ENCODE results near the gene APCDD1L.
"Not testable (repeated sequence)": the region's sequence is repeated elsewhere in the genome, so short reads cannot be mapped to it uniquely, and the experiment has no call there.

The APCDD1L gene

GRCh38 chr20:58513580-58514285 is 1.5 kb downstream of the APCDD1L start:
- DNase-seq, result no peak

DNA sequence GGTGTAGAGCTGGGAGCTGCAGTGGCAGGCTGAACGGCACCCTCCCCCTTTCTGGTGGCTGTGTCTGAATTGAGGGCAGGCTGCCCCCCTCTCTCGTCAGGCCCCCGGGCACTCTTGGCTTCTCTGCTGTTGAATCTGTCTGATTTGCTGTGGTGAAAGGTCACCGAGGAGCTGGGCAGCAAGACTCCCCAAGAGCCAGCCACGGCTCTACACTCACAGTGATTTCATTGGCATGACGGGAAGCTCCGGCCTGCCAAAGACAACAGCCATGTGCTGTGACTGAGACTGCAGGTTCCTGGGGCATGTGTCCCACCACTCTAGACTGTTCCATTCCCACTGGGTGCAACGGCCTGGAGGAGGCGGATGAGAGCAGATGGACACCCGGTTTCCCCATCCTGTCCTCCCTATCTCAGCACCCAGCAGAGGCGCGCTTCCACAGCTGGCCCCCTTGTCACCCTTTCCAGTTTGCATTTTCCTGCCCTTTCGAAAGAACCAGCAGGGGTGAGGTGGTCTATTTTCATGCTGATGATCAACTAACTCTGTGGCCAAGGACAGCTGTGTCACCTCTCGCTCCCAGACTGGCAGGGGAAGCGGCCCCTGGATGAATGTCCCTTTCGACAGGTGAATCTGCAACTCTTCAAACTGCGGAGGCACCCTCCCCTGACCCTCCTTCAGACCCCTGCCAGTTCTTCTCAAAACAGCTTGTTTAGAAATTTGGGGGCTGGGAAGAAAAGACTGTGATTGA is 2.2 kb downstream of the APCDD1L start:
- DNase-seq, result no peak

DNA sequence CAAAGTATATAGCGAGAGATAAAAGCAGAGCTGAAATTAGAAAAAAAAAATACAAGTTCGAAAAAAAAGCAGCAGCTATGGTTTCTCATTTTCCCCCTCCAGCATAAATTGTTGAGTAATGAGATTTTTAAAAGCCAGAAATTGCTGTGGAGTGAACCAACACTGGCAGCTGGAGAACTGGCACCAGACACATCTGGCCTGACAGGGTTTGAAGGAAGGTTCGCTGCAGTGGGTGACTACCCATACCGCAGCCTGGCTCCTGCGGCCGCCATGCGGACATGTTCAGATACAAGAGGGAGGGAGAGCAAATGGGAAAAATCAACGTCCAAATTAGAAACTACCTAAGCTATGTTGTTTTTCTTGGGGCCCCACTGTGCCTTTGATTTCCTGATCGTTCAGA is 3.3 kb downstream of the APCDD1L start:
- DNase-seq, result no peak

DNA sequence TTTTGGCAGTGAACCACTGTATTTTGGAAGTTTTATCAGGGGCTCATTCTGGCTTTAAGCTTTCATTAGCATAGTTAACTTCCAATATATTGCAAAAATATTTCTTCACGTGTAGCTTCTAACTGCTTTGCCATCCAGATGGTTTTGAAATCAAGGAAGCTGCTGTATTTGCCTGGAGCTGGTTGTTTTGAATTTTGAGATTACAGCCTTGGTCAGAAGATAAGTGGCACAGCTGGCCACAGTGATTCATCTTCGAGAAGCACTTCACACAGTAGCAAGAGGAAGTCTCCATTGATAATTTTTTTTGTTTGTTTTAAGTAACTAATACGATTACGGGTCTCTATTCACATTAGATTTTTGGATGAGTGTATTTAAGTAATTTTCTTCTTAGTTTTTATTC is 3.8 kb downstream of the APCDD1L start:
- no peak for DNase-seq

DNA sequence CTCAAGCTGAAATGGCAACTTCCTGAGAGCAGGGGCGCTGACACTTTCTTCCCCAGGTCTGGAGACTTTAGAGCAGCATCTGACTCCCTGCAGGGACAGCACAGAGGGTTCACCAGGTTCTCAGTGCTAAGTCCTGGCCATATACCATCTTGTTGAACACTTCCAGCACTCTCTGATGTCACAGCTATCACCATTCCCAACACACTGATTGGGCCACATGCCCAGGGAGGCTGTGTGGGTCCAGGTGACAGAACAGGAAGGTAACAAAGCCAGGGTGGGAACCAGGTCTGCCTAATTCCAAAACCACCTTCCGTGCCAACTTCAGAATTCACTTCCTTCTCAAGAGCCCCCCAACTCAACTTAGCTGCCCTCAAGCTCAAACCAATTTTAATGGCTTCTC is 4.3 kb downstream of the APCDD1L start:
- no peak for DNase-seq

- no peak for DNase-seq
Measured at GRCh38 chr20:58508762-58509395, 6.3 kb downstream of the APCDD1L start.

DNA sequence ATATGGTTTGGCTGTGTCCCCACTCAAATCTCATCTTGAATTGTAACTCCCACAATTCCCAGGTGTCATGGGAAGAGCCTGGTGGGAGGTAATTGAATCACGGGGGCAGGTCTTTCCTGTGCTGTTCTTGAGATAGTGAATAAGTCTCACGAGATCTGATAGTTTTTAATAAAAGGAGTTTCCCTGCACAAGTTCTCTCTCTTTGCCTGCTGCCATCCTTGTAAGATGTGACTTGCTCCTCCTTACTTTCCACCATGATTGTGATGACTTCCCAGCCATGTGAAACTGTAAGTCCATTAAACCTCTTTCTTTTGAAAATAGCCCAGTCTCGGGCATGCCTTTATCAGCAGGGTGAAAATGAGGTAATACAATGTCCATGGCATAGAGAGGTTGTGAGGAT is 8.2 kb downstream of the APCDD1L start:
- not testable (repeated sequence) for DNase-seq

DNA sequence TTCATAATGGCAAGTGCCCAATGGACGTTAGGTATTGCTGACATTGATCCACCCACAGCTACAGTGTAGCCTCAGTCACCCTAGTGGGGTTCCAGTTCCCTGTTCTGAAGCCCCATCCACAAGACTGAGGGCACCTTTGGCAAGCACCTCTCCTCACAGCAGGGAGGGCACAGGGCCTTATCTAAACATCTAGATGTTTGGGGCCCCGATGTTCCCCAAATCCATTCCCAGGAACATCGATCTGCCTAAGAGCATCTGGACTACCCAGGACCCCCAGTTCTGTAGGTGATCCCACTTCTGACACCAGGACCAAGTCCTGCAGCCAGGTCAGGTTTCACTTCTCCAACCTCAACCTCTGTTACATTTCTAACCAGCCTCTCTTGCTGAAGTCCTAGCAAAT is 10.6 kb downstream of the APCDD1L start:
- DNase-seq, result no peak

DNA sequence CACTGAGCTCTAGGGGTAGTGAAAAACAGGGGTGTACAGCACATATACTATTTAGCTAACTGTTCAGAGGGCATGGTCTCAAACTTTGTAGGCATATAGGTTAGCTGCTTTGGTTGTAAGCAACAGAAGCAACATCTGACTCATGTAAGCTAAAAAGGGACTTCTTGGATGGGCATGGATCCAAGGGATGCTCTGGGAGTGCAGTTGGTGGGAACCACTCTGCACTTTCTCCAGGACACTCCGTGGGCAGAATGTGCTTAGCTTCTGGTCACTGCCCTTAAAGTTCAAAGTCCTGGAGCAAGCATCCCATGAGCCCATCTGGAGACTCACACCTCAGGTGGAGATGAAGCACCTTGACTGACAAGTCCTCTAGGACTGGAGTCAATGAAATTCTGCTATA is 11.5 kb downstream of the APCDD1L start:
- DNase-seq, result no peak

GRCh38 chr20:58500256-58500655 is 14.9 kb downstream of the APCDD1L start:
- DNase-seq, result peak; percentile 21

DNA sequence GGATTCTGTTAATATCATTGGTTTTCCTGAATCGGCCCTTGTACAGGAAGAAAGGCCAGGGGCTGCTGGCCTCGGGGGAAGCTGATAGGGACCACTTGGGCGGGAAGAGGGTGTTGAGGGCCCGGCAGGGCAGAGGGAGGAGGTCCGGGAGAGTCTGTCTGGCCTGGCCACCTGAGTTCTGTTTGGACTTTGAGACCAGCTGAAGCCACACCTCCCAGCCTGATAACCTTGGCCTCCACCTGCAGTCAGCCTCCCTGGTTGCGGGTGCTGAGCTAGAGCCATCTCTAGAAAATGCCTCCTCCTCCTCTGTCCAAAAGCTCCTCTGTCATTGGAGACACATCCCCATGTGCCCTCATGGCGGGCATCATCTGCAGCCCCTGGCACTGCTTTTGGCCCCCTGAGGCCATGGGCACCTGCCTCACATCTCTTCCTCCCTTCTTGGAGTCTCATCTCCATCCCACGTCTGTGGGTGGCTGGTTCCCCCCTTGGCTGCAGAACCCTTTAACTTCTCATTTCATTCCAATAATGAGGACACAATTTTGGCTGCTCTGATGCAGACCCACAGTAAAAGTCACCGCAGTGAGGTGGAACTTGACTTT is 16.6 kb downstream of the APCDD1L start:
- peak; percentile 24 for DNase-seq

GRCh38 chr20:58497724-58498469 is 17.3 kb downstream of the APCDD1L start:
- no peak for DNase-seq

DNA sequence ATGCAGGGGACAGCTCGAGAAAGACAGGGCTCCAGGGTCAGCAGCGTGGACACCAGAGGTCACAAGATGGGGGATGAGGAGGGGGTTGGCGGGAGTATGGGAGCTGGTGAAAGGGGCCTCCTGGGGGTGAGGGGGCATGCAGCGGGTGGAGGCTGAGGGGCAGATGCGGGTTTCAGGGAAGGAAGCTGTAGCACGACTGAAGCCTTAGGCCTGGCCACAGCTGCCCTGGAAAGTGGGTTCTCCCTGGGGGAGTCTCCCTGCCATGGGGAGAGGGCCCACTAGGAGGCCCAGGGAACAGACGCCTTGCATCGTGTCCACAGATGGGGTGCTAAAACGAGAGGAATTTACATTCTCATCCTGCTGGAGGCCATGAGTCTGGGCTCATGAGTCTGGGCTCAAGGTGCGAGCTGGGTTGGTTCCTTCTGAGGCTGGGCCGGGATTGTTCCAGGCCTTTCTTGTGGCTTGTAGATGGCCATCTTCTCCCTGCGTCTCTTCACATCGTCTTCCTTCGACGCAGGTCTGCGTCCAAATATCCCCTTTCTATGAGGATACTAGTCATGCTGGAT is 18.0 kb downstream of the APCDD1L start:
- DNase-seq, result peak; percentile 38

GRCh38 chr20:58496429-58496769 is 18.8 kb downstream of the APCDD1L start:
- no peak for DNase-seq

DNA sequence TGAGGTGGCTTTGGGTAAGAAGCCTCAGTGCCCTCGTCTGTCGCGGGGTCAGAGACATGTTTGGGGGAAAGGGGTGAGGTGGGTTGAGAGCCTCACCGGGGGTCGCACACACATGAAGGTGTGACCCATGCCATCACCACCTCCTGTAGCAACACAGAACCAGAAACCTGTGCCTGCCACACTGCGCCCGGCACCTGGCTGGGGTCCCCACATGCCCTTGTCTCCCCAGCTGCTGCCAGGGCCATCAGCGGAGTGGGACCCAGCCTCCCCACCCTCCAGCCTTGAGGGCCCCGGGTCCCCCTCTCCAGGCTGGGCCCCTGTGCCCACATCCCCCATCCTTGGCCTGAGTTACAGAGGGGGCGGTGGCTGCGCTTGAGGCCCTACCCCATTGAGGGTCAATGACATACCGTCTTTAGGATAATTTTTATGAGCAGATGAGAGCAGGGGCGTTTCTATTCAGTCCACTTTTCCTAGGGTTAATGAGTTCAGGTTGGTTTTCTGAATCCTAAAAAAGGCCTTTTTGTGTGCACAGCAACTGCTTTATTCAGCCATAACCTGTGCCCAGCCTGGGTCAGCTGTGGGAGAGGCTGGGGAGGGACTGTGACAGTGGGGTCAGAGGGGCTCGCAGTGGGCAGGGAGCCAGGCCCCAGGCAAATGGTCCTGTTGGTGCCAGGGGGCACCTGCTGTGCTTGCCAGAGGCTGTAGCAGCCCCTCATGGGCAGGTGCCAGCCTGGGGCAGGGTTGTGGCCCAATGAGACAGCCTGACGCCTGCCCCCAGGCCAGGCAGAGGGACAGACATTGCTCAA is 19.4 kb downstream of the APCDD1L start:
- DNase-seq, result no peak

DNA sequence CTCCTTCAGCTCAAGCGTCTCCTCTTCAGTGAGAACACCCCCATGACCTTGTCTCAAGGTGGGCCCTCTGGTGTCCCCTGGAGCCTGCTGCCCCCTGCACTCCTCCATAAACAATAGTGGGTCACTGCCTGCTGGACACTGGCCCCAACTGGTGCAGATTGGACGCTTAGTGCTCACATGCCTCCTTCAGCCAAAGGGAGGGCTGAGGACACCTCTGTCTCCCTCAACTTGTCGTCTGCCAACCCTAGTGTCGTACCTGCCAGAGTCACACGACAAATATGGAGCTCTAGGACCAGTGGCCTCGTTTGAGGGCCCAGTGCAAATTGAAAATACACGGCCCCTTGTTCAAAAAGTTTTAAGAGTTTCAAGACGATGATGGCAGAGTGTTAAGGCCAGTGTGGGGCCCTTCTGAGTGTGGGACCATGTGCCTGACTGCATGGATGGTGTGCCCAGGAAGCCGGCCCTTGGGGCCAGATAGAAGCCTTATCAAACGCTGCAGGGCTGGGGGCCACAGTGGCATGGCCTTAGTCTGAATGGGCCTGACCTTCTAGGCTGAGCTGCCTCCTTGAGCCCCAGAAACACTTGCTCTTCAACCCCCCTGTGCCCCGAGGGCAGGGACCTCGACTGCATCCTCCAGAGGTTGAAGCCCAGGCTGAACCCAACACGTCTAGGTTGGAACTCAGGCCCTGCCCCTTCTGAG is 20.1 kb downstream of the APCDD1L start:
- peak; percentile 30 for DNase-seq

DNA sequence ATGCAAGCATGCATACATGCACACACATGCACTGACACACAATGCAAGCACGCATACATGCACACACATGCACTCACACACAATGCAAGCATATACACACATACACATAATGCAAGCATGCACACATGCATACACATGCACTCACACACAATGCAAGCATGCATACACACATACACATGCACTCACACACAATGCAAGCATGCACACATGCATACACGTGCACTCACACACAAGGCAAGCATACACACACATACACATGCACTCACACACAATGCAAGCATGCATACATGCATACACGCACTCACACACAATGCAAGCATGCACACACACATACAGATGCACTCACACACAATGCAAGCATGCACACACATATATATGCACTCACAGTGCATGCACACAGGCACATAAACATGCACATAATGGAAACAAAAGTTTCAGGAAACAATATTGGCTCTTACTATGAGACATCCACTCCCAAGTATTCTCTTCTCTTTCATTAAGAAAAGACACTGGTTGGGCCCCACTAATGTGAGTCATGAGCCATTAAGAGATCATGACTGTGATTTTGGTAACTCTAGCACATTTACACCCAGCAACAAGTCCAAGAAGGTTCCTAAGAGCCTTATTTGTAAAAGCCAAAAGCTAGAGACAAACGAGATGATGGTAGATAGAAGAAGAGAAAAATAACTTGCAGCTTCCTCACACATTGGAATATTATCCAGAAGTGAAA is 22.2 kb downstream of the APCDD1L start:
- DNase-seq, result peak; percentile 13

DNA sequence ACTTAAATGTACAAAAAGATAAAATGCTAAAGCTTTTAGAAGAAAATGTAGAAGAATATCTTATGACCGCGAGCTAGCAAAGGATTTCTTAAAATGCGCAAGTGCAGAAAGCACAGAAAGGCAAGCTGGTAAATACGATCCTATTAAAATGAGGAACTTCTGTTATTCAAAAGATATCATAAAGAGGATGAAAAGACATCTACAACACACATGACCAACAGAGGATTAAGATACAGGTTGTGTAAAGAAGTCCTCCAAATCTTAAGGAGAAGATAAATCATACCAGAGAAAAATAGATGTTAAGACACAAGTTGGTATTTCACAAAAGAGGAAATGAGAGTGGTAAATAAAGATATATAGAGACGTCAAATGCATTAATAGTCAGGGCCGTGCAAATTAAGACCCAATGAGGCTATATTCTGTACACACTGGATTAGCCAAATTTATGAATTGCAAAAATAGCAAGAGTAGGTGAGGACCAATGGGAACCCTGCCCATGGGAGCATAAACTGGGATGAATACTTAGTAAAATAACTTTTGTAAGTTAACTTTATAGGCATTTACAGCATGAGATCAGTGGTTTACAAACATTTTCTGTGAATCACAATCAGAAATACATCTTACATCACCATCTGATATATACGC is 23.0 kb downstream of the APCDD1L start:
- DNase-seq, result no peak

GRCh38 chr20:58486207-58486606 is 29.0 kb downstream of the APCDD1L start:
- no peak for DNase-seq

GRCh38 chr20:58485393-58485792 is 29.8 kb downstream of the APCDD1L start:
- DNase-seq, result no peak
